Spleen (tissue), 7 donors: ENCODE results near the gene ACSS1.

Source experiments
- POLR2A ChIP-seq, 3 donors: fragments of 450-650 bp; IDR thresholded peaks; one replicate each; pipeline ENCODE4 v1.5.1; 2017; ENCODE audit warnings: antibody characterized with exemption in 3 of 3, mild to moderate bottlenecking in 1 of 3
- POLR2AphosphoS5 ChIP-seq, 3 donors: sonication (generic); formaldehyde crosslinking; IDR thresholded peaks; one replicate each; pipeline ENCODE4 v1.5.1; 2017; ENCODE audit warnings: antibody characterized with exemption in 3 of 3
- TF ChIP-seq, protein P1 (sequence below), 11 experiments: fragments of 200-600 bp in 7 of 11; fragments of 450-650 bp in 4 of 11; sonication (generic) in 4 of 11; IDR thresholded peaks in 8 of 11; conservative IDR thresholded peaks in 3 of 11; 1 replicate in 7 of 11; 2 replicates in 4 of 11; pipeline versions ENCODE4 v1.4.0 to v1.8.0; 2016 to 2021; ENCODE audit warnings: antibody characterized with exemption in 11 of 11, inconsistent platforms in 4 of 11, mild to moderate bottlenecking in 1 of 11
- donor health status: DM: no; HTN: no; CAD: no; lungs with moderate emphysema.
- donor health status: DM: no; HTN: no; CAD: no.
- donor health status: DM: no; HTN: no; CAD: no.

DNA sequence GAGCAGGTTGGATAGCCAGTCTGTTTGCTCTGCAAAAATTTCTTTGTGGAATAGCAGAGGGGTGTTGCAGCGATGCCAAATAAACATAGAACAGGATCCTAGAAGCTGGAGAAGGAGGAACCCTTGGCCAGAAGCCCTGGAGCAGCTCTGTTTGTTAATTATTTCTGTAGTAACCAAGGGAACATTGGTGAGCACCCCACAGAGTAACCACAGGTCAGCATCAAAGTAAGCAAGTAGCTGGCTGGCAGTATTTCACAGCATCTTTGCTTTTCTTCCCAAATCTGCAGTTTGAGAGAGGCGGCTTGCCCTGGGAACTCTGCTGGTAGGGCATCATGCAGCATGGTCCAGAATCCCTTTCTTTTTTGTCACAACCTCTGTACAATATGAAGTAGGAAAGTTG is 52.7 kb downstream of the ACSS1 start:
- TF ChIP-seq POLR2AphosphoS5 (IDR thresholded peaks at IDR 0.05) (no peak), POLR2A (IDR thresholded peaks at IDR 0.05) (no peak)
- TF ChIP-seq, protein P1, sequence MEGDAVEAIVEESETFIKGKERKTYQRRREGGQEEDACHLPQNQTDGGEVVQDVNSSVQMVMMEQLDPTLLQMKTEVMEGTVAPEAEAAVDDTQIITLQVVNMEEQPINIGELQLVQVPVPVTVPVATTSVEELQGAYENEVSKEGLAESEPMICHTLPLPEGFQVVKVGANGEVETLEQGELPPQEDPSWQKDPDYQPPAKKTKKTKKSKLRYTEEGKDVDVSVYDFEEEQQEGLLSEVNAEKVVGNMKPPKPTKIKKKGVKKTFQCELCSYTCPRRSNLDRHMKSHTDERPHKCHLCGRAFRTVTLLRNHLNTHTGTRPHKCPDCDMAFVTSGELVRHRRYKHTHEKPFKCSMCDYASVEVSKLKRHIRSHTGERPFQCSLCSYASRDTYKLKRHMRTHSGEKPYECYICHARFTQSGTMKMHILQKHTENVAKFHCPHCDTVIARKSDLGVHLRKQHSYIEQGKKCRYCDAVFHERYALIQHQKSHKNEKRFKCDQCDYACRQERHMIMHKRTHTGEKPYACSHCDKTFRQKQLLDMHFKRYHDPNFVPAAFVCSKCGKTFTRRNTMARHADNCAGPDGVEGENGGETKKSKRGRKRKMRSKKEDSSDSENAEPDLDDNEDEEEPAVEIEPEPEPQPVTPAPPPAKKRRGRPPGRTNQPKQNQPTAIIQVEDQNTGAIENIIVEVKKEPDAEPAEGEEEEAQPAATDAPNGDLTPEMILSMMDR (IDR thresholded peaks at IDR 0.05 in 8 of 11, conservative IDR thresholded peaks at IDR 0.05 in 3 of 11), result no peak
